Stomach (tissue), 4 donors: ENCODE data around the gene FUT8.

Source experiments
- CTCF ChIP-seq, 7 experiments: fragments of 450-650 bp in 4 of 7; fragments of 200-600 bp in 3 of 7; sonication (generic) in 3 of 7; IDR thresholded peaks; one replicate each; pipeline ENCODE4 v1.5.1; 2016 to 2019; ENCODE audit warnings: antibody characterized with exemption in 7 of 7, control low read depth in 2 of 7, mild to moderate bottlenecking in 1 of 7
- EP300 ChIP-seq: sonication (generic); formaldehyde crosslinking; IDR thresholded peaks from one replicate; pipeline ENCODE4 v1.6.1; 2017; ENCODE audit warnings: antibody characterized with exemption

DNA sequence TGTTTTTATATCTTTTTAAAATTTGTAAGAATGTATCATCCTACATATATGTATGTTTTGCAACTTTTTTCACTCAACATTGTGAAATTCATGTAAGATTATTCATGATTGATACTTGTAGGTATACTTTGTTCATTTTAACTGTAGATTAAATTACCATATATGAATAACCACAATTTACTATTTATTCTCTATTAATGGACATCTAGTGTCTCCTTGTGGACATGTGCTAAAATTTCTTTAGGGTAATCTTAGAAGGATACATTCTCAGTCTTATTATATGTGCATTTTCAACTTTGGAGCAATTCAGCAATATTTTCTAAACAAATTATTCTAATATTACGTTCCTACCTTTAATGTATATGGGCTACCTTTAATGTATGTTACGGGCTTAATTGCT, 192.4 kb downstream of the FUT8 start:
- TF ChIP-seq EP300 (no peak), CTCF (IDR thresholded peaks at IDR 0.05) (no peak)
